ENCODE results near the gene CACNA2D2.

DNA sequence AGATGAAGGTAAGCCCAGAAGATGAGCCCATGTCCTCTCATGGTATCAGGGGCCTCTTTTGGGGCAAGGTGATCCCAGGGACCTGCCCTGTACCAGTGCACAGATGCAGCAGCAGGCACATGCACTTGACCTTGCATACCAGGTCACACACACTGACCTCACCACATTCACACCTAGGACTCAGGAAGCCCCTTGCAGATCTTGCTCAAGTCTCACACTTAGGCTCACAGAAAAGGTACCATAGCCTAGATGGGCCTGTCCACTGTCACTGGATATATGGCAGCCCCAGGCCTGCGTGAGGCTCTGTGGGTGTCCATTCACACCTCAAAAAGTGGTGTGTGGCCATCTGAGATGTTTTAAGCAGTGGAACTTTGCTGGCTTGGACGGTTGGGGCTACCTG, 58.7 kb downstream of the CACNA2D2 start:
- TF ChIP-seq, protein P1, sequence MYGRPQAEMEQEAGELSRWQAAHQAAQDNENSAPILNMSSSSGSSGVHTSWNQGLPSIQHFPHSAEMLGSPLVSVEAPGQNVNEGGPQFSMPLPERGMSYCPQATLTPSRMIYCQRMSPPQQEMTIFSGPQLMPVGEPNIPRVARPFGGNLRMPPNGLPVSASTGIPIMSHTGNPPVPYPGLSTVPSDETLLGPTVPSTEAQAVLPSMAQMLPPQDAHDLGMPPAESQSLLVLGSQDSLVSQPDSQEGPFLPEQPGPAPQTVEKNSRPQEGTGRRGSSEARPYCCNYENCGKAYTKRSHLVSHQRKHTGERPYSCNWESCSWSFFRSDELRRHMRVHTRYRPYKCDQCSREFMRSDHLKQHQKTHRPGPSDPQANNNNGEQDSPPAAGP (tag by site-specific recombination; IDR thresholded peaks at IDR 0.05), result no peak
- TF ChIP-seq GLIS2 (tag by site-specific recombination; IDR thresholded peaks at IDR 0.05) (no peak), ZNF274 (IDR thresholded peaks at IDR 0.05; ENCODE audit: low read length) (no peak), ZNF274 (tag by site-specific recombination; IDR thresholded peaks at IDR 0.05; ENCODE audit: borderline replicate concordance) (no peak)

Data from HEK293 (cell line).